Measurements from ENCODE around the gene LGMN. TPM values are rescaled to one million over a fixed set of nuclear protein-coding genes. Genes with fewer than 3 reads are reported as not detected.

The LGMN gene
- total RNA-seq, 4 donors from 2014 or later: 96.7 to 243 (median 130) TPM

DNA sequence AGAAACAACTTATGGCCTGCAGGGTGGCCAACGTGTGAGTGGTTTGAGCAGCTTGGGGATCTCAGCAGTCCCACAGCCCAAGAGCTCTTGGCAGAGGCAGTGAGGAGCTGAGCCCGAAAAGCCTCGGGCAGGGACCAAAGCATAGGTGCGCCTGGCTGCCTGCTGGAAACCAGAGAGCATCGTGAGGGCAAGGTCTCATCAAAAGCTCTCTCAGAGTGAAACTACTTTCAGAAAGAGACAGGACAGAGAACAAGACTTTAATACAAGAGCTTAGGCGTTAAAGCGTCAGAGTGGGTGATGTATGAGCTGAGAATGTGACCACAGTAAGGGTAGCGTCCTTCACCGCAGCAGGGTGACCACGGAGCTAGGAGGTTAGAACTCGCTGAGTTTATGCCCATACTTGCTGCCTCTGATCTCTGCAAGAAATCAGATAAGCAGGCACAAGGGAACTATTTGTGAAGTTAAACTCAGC lies 30.8 kb downstream of the LGMN start:
- TF ChIP-seq, protein P1, sequence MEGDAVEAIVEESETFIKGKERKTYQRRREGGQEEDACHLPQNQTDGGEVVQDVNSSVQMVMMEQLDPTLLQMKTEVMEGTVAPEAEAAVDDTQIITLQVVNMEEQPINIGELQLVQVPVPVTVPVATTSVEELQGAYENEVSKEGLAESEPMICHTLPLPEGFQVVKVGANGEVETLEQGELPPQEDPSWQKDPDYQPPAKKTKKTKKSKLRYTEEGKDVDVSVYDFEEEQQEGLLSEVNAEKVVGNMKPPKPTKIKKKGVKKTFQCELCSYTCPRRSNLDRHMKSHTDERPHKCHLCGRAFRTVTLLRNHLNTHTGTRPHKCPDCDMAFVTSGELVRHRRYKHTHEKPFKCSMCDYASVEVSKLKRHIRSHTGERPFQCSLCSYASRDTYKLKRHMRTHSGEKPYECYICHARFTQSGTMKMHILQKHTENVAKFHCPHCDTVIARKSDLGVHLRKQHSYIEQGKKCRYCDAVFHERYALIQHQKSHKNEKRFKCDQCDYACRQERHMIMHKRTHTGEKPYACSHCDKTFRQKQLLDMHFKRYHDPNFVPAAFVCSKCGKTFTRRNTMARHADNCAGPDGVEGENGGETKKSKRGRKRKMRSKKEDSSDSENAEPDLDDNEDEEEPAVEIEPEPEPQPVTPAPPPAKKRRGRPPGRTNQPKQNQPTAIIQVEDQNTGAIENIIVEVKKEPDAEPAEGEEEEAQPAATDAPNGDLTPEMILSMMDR (IDR thresholded peaks at IDR 0.05; ENCODE audit: low read depth): no peak

DNA sequence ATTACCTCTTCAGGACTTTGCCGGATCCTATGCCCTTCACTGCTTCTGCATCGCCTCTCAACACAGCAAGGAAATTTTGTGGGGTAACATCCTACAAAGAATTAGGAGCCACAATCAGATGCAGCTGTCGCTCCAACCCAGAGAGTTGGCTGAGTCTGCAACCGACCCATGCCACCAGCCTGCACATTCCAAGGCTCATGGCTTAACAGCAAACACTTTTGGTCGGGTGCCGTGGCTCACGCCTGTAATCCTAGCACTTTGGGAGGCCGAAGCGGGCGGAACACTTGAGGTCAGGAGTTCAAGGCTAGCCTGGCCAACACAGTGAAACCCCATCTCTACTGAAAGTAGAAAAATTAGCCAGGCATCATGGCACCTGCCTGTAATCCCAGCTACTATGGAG lies 32.3 kb downstream of the LGMN start:
- TF ChIP-seq, protein P1 (IDR thresholded peaks at IDR 0.05; ENCODE audit: low read depth): no peak

DNA sequence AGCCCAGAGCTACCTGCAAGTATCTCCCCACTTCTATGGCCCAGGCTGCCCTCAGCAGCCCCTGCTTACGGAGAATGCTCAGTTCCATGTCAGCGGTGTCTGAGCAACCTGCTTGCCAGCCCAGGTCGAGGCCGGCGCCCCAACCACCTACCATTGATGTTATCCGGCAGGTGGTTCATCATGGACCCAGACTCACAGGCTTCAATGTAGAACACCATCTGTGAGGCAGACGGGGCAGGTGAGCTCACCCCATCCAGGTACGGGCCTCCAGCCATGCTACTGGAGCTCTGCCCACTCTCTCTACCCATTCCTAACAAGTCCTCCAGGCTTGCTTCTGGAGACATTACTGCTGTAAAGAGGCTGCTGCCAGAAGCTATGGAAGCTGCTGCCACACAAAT lies 35.8 kb downstream of the LGMN start:
- TF ChIP-seq, protein P1 (IDR thresholded peaks at IDR 0.05; ENCODE audit: low read depth): no peak

DNA sequence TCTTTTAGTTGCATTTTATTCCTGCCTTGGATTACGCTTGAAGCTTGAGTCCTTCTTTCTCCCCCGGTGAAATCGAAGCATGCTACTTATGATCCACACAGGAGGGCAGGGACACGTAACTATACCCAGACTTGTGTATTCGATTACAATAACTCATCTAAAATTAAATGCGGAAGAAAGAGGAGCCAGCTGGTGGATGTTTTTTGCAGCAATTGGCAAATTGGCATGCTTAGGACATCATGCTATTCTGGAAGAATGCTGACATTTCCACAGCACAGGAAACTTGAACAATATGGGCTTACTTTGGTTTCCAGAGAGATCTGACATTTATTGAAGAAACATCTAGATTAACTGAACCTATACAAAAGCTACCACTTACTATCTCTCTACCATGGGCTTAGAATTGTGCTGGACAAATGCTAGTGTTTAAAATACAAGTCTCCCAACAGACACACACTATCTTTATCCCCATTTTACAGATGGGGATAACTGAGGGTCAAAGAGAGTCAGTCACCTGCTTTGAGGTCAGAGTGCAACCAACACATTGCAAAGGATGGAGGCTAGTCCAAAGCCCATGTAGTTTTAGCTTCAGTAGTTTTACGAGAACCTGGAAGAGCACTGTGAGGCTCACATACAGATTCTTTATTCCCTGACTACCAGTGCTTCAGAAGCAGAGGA lies 36.3 kb downstream of the LGMN start:
- TF ChIP-seq, protein P1 (IDR thresholded peaks at IDR 0.05; ENCODE audit: low read depth): no peak

DNA sequence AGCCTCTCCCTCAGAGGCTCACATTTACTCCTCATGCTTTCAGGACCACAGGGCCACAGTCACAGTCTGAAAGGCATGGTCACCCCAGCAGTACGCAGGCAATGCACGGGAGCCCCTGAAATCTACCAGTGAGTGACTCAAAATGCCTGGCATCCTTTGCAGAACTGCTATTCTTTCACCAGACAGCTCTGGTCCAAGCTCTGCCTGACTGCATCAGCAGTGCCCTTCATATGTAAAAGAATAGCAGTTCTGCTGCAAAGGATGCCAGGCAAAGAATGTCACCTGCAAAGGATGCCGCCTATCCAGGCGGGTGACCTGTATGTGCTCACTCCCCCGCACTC lies 38.5 kb downstream of the LGMN start:
- TF ChIP-seq, protein P1 (IDR thresholded peaks at IDR 0.05; ENCODE audit: low read depth): no peak

DNA sequence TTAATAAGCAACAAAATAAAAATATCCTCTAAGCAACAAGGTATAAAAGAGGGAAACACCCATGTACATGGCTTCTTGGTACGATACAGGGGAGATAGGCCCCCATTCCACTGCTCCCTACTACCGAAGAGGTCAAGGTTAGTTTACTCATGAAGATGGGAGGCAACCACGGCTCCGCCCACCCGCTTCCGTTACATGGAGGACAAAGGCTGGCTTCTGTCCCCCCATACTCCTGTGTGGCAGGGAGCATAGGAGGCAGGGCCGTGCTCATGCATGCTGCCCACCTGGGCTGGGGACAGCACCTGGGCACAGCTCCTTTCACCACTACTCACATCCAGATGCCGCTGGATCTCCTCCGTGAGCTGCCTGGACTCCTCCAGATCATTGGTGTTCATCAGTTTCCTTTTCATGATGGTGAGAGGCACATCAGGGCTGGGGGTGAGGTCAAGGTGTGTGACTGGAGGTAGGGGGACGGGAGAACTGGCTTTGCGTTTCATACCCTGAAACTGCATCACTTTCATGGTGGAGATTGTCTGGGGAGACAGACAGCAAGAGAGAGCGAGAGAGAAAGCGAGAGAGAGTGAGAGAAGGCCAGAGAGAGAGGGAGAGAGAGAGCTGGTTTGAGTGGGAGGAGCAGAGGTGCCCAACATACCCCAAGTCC lies 39.0 kb downstream of the LGMN start:
- TF ChIP-seq, protein P1 (IDR thresholded peaks at IDR 0.05; ENCODE audit: low read depth): no peak

DNA sequence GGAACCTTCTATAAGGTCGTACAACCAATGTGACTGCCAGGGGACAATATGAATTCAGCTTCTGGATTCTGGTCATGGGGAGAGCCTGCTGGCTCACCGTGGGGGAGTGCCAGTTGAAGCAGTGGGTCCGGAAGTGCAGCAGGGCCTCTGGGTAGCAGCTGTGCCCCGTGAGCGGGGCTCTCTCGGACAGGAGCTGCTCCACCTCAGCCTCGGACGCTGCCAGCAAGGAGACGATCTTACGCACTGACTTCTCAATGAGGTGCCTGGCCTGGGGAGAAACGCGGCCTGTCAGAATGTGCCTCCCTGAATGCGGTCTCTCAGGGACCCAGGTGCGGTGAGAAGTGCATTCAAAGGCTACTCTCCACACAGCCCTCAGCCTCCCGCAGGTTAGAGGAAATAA lies 42.0 kb downstream of the LGMN start:
- TF ChIP-seq, protein P1 (IDR thresholded peaks at IDR 0.05; ENCODE audit: low read depth): no peak
